ENCODE measurements around the gene ANK3.

ANK3 gene

GRCh38 chr10:60387531-60387930 is 2.1 kb downstream of the ANK3 start:
- DNase-seq, result no peak
- no peaks in the 10 kb centered on the region for H3K27me3 ChIP-seq
- H3K36me3 ChIP-seq, result no peaks in the 10 kb centered on the region
- no peak for TF ChIP-seq CTCF (IDR thresholded peaks at IDR 0.05)
- H3K4me1 ChIP-seq, result peaks cover 0 to 14% (median 7%) of the 10 kb centered on the region in 4 donors
- no peak overlapping the region for H3K27ac ChIP-seq
- H3K9me3 ChIP-seq, result no peaks in the 10 kb centered on the region
- intact Hi-C loops (cut with DNase I; ENCODE audit: low total_unique reads), result no loop called here
- no peak overlapping the region for H3K4me3 ChIP-seq

DNA sequence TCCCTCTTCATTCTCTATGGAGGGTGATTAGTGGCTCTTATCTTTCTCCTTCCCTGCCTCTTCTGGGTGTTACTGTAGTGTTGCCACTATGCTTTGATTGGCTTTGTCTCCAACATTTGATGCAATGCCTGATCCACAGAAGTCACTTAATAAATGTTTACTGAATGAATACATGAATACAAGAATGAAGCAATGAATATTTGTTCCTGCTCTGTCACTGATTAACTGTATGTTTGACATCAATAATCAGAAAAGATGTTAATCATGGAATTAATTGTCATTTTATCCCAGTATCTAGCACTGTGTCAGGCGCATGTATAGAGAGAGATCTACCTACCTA is 4.3 kb downstream of the ANK3 start:
- no peak for DNase-seq
- Histone ChIP-seq H3K9me3 (no peaks in the 10 kb centered on the region), H3K36me3 (no peaks in the 10 kb centered on the region), H3K4me3 (no peak overlapping the region), H3K27ac (no peak overlapping the region), H3K4me1 (peaks cover 0 to 14% (median 7%) of the 10 kb centered on the region in 4 donors), H3K27me3 (no peaks in the 10 kb centered on the region)
- no peak for TF ChIP-seq CTCF (IDR thresholded peaks at IDR 0.05)
- intact Hi-C loops (cut with DNase I; ENCODE audit: low total_unique reads), result no loop called here

DNA sequence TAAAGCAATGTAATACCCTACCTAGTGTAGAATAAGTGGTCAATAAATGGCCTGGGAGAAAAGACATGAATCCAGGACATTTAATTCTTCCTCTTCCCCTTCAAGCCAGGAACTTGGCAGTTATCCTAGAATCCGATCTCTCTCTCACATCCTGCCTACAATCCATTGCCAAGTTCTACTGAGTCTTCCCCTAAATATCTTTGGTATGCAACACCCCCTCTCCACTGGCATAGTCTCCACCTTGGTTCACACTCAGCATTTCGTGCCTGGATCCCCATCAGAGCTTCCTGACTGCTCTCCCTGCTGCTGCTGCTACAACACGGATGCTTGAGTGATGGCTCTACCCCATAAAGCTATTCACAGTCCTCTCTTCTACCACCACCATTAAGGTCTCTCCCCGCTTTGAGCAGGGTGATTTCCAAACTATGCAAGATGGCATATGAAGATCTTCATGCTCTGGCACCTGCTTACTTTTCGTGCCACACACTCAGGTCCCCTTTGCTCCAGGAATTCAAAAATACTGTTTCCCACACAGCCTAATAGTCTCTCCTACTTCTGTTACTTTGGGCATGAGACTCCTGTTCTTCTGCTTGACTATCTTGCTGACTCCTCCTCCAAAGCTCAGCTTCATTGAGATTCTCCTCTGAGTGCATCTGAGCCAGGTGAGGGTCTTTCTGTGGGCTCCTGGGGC is 4.8 kb downstream of the ANK3 start:
- no peaks in the 10 kb centered on the region for H3K27me3 ChIP-seq
- no peak for DNase-seq
- no peak for TF ChIP-seq CTCF (IDR thresholded peaks at IDR 0.05)
- no peaks in the 10 kb centered on the region for H3K36me3 ChIP-seq
- H3K27ac ChIP-seq, result peak overlapping the region in 1 of 2 donors; percentile 14
- intact Hi-C loops (cut with DNase I; ENCODE audit: low total_unique reads), result no loop called here
- H3K9me3 ChIP-seq, result no peaks in the 10 kb centered on the region
- no peak overlapping the region for H3K4me3 ChIP-seq
- H3K4me1 ChIP-seq, result peaks cover 0 to 14% (median 7%) of the 10 kb centered on the region in 4 donors

DNA sequence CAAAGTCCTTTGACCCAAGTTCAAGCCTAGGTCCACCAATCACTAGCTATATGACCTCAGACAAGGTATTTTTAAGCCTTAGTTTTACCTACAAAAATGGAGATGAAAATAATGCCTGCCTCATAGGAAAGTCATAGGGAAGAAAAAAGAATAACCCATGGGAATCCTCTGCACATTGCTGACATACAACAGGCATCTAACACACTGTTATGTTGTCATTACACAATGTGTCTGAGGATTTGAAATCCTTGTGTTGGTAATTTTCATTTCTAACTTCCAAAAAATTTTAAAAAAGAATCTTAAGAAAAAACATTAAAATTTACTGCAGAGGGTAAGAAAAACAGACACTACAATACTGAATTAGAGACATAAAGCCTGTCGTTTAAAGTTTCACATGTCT is 5.7 kb downstream of the ANK3 start:
- no peak overlapping the region for H3K4me3 ChIP-seq
- H3K27ac ChIP-seq, result peak overlapping the region in 1 of 2 donors; percentile 14
- H3K4me1 ChIP-seq, result peaks cover 0 to 14% (median 7%) of the 10 kb centered on the region in 4 donors
- no peaks in the 10 kb centered on the region for H3K9me3 ChIP-seq
- no peaks in the 10 kb centered on the region for H3K36me3 ChIP-seq
- no peaks in the 10 kb centered on the region for H3K27me3 ChIP-seq
- intact Hi-C loops (cut with DNase I; ENCODE audit: low total_unique reads), result no loop called here
- TF ChIP-seq CTCF (IDR thresholded peaks at IDR 0.05), result no peak
- DNase-seq, result no peak

DNA sequence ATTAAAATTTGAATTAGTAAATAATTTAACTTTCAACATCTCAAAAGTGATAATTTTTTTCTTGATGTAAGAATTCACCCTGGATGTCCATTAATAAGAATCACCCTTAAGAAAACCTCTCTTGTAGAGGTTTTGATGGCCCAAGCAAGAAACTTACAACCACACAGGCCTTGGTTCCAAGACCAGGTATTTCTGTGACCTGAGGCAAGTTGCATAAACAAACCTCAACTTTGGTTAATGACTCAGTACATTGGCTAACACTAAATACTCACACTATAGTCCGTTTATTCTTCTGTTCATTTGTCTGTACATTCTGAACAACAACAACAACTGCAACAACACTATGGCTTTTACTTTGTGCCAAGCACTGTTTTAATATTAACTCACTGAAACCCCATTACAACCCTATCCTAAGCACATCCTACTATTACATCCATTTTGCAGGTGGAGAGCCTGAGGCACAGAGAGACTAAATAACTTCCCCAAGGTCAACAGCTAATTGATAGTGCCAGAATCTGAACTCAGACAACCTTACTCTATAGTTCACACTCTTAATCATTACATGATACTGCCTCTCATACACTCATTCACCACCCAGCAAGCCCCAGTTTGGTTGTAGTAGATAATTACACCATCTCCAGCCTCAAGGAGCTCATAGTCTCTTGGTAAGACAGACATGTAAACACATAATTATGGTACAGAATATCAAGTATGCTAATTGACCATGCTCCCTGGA is 6.6 kb downstream of the ANK3 start:
- H3K36me3 ChIP-seq, result no peaks in the 10 kb centered on the region
- intact Hi-C loops (cut with DNase I; ENCODE audit: low total_unique reads), result no loop called here
- no peak overlapping the region for H3K27ac ChIP-seq
- no peak overlapping the region for H3K4me3 ChIP-seq
- no peaks in the 10 kb centered on the region for H3K27me3 ChIP-seq
- TF ChIP-seq CTCF (IDR thresholded peaks at IDR 0.05), result no peak
- DNase-seq, result no peak
- H3K9me3 ChIP-seq, result no peaks in the 10 kb centered on the region
- H3K4me1 ChIP-seq, result peaks cover 0 to 14% (median 7%) of the 10 kb centered on the region in 4 donors
